HL-60 (cell line): ENCODE data around the gene NCBP2L.

Source experiments
- POLR2AphosphoS5 ChIP-seq: IDR thresholded peaks from 2 replicates; pipeline ENCODE4 v1.6.1; 2012; ENCODE audit warnings: low read depth
- SPI1 ChIP-seq: IDR thresholded peaks from 2 replicates; pipeline ENCODE4 v1.6.1; 2012; ENCODE audit warnings: low read depth, mild to moderate bottlenecking, borderline replicate concordance
- TF ChIP-seq, protein P1 (sequence below): IDR thresholded peaks from one replicate; pipeline ENCODE4 v1.5.1; 2011; ENCODE audit warnings: low read length, control low read depth, inconsistent platforms; ENCODE audit not compliant: insufficient read depth

- TF ChIP-seq, protein P1, sequence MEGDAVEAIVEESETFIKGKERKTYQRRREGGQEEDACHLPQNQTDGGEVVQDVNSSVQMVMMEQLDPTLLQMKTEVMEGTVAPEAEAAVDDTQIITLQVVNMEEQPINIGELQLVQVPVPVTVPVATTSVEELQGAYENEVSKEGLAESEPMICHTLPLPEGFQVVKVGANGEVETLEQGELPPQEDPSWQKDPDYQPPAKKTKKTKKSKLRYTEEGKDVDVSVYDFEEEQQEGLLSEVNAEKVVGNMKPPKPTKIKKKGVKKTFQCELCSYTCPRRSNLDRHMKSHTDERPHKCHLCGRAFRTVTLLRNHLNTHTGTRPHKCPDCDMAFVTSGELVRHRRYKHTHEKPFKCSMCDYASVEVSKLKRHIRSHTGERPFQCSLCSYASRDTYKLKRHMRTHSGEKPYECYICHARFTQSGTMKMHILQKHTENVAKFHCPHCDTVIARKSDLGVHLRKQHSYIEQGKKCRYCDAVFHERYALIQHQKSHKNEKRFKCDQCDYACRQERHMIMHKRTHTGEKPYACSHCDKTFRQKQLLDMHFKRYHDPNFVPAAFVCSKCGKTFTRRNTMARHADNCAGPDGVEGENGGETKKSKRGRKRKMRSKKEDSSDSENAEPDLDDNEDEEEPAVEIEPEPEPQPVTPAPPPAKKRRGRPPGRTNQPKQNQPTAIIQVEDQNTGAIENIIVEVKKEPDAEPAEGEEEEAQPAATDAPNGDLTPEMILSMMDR, result no peak
- TF ChIP-seq POLR2AphosphoS5 (no peak), SPI1 (no peak)
Observed at GRCh38 chrX:107738768-107739167, 38.8 kb upstream of the NCBP2L start.
